ENCODE data around the gene GXYLT2.

DNA sequence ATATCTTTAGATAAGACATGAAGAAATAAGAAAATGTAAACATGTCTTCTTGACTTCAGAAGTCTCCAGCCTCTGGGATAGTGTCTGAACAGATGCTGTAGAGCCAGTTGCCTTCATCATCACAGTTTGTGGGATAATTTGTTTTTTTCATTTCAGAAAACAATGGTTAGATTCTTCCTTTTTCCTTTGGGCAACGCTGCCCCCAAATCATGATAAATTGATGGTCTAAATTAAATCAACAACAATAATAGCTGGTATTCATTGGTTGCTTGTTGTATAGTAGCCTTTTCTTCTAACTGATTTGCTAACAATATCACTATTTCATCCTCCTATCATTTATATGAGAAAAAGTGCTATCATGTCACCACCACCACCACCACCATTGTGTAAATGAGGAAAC lies 27.0 kb upstream of the GXYLT2 start:
- TF ChIP-seq POLR2AphosphoS5 (IDR thresholded peaks at IDR 0.05; ENCODE audit: low read depth, low read length) (no peak), POLR2A (IDR thresholded peaks at IDR 0.05; ENCODE audit: low read depth, low read length) (no peak), PAX5 (IDR thresholded peaks at IDR 0.05; ENCODE audit: insufficient read depth, low read length, severe bottlenecking) (no peak)

Data from GM12891 (cell line).